ENCODE measurements around the gene SPIB. TPM values are rescaled to one million over a fixed set of nuclear protein-coding genes. Genes with fewer than 3 reads are reported as not detected.
A peak's percentile ranks its signal among the peaks of the same experiment; 100 is the strongest.

SPIB gene
- total RNA-seq, 4 donors from 2014 or later: 0.17 TPM; not detected in 3

DNA sequence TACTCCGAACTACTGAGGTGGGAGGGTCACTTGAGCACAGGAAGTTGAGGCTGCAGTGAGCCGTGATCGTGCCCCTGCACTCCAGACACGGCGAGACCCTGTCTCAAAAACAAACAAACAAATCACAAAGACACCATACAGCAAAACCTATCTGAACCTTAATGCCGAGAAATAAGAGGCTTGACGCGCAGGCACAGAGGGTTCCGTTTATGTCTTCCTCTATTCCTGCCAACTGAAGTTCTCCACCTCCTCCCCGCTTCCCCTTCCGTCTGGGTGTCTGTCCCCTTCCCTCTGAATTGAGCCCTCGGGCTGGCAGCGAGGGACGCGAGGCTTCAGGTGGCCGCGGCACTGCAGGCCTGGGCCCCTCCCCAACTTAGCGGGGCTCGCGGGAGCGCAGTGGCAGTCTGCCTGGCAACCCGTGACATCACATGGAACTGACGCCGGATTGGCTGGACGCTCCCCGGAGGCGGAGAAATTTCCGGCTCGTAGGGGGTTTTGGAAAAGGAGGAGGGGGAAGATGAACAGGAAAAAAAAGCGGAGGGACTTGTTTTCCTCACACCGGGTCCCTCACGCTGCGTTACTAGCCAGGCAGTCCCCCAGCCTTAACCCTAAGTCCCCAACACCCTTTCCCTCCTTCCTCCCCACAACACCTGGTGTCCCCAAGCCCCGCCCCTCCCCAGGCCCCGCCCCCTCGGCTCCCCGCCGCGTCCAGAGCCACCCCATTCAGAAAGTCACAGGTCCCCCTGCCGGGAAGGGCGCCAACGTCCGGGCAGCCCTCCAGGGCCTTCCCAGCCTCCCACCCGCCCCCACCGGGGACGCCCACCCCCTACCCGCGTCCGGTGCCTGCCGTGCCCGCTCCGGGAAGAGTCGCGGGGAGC is 12.8 kb downstream of the SPIB start:
- WGBS: 2% methylated on average over 42 of the region's 54 CpGs
- H3K27me3 ChIP-seq: peaks cover 0 to 76% (median 20%) of the 10 kb centered on the region in 4 donors
- TF ChIP-seq, protein P1, sequence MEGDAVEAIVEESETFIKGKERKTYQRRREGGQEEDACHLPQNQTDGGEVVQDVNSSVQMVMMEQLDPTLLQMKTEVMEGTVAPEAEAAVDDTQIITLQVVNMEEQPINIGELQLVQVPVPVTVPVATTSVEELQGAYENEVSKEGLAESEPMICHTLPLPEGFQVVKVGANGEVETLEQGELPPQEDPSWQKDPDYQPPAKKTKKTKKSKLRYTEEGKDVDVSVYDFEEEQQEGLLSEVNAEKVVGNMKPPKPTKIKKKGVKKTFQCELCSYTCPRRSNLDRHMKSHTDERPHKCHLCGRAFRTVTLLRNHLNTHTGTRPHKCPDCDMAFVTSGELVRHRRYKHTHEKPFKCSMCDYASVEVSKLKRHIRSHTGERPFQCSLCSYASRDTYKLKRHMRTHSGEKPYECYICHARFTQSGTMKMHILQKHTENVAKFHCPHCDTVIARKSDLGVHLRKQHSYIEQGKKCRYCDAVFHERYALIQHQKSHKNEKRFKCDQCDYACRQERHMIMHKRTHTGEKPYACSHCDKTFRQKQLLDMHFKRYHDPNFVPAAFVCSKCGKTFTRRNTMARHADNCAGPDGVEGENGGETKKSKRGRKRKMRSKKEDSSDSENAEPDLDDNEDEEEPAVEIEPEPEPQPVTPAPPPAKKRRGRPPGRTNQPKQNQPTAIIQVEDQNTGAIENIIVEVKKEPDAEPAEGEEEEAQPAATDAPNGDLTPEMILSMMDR (IDR thresholded peaks at IDR 0.05): no peak
- TF ChIP-seq POLR2AphosphoS5 (IDR thresholded peaks at IDR 0.05): peak; percentile 26 to 32
- TF ChIP-seq EP300 (IDR thresholded peaks at IDR 0.05): no peak
- TF ChIP-seq POLR2A (IDR thresholded peaks at IDR 0.05; ENCODE audit: low read depth): no peak
- no peaks in the 10 kb centered on the region for H3K9me3 ChIP-seq
- H3K4me1 ChIP-seq: peaks cover 18 to 34% (median 31%) of the 10 kb centered on the region in 4 donors
- intact Hi-C loops (cut with DNase I): no loop called here
- H3K36me3 ChIP-seq: no peaks in the 10 kb centered on the region
- DNase-seq (ENCODE audit: extremely low spot score): peak; percentile 96
- H3K4me3 ChIP-seq: peak overlapping the region; percentile 66 to 77 (median 68)
- peak overlapping the region; percentile 46 to 73 (median 64) for H3K27ac ChIP-seq (replicated peaks in 1 of 4)

- no peak for DNase-seq (ENCODE audit: extremely low spot score)
- peaks cover 0 to 77% (median 20%) of the 10 kb centered on the region in 4 donors for H3K27me3 ChIP-seq
- no peaks in the 10 kb centered on the region for H3K36me3 ChIP-seq
- intact Hi-C loops (cut with DNase I): no loop called here
- H3K9me3 ChIP-seq: no peaks in the 10 kb centered on the region
- H3K4me3 ChIP-seq: peak within 1 kb of the TSS; percentile 66 to 77 (median 68)
- H3K27ac ChIP-seq (replicated peaks in 1 of 4): peak within 1 kb of the TSS; percentile 46 to 73 (median 64)
- WGBS: 4% methylated on average over 31 of the region's 40 CpGs
- H3K4me1 ChIP-seq: peaks cover 18 to 34% (median 31%) of the 10 kb centered on the region in 4 donors
- TF ChIP-seq POLR2A (IDR thresholded peaks at IDR 0.05; ENCODE audit: low read depth) (no peak), POLR2AphosphoS5 (IDR thresholded peaks at IDR 0.05) (no peak), EP300 (IDR thresholded peaks at IDR 0.05) (no peak)
- TF ChIP-seq, protein P1 (IDR thresholded peaks at IDR 0.05): no peak
These were observed 13.7 kb downstream of the SPIB start, which contains the start of gene MYBPC2 for GRCh38 chr19:50432221-50433028. Gene MYBPC2 (plus strand): TSS chr19:50432892. CDS start chr19:50432954, 62 bp downstream.

DNA sequence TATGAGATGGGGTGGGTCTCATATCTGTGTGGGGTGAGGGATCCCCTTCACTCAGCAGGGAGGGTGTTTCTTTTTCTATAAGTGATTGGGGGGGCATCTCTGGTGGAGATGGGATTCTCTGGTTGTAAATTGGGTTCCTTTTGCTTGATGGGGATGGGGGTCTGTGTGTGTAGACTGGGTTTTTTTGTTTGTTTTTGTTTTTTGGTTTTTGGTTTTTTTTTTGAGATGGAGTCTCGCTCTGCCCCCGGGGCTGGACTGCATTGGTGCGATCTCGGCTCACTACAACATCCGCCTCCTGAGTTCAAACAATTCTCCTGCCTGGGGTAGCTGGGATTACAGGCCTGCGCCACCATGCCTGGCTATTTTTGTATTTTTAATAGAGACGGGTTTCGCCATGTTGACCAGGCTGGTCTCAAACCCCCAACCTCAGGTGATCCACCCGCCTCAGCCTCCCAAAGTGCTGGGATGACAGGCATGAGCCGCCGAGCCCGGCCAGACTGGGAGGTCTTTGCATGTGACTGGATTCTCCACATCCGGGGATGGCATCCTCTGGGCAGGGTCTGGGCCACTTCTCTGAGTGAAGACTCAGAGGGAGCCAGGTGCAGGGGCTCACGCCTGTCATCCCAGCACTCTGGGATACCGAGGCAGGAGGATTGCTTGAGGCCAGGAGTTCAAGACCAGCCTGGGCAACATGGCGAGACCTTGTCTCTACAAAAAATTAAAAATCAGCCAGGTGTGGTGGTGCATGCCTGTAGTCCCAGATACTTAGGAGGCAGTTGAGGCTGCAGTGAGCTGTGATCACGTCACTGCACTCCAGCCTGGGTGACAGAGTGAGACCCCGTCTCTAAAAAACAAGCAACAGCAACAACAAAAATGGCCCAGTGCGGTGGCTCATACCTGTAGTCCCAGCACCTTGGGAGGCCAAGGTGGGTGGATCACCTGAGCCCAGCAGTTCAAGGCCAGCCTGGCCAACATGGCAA is 14.8 kb downstream of the SPIB start:
- Histone ChIP-seq H3K9me3 (no peaks in the 10 kb centered on the region), H3K4me1 (peaks cover 12 to 25% (median 21%) of the 10 kb centered on the region in 4 donors), H3K36me3 (no peaks in the 10 kb centered on the region), H3K27ac (replicated peaks in 1 of 4) (no peak overlapping the region), H3K27me3 (peaks cover 0 to 70% (median 20%) of the 10 kb centered on the region in 4 donors), H3K4me3 (no peak overlapping the region)
- no peak for TF ChIP-seq POLR2A (IDR thresholded peaks at IDR 0.05; ENCODE audit: low read depth)
- no peak for TF ChIP-seq EP300 (IDR thresholded peaks at IDR 0.05)
- TF ChIP-seq POLR2AphosphoS5 (IDR thresholded peaks at IDR 0.05): no peak
- TF ChIP-seq, protein P1 (IDR thresholded peaks at IDR 0.05): no peak
- WGBS: 74% methylated on average over 11 of the region's 19 CpGs
- intact Hi-C loops (cut with DNase I): no loop called here
- DNase-seq (ENCODE audit: extremely low spot score): no peak

DNA sequence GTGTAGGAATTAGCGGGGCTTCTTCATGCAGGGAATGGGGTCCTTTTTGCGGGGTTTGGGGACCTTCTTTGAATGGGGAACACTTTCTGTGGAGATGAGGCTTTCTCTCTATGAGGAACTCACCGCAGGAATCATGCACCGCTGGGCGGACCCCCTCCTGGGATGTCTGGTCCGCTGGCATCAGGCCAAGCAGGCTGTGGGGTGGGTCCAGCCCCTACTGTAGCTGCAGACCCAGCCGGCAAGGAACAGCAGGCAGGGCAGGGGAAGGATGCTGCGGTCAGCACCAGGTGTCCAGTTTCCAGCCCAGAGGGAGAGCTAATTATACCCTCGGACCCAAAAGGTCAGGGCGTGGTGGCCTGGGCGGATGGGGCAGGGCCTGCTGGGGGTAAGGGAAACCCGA is 15.8 kb downstream of the SPIB start:
- intact Hi-C loops (cut with DNase I): no loop called here
- H3K4me1 ChIP-seq: peaks cover 12 to 24% (median 20%) of the 10 kb centered on the region in 4 donors
- H3K27ac ChIP-seq (replicated peaks in 1 of 4): no peak overlapping the region
- no peak overlapping the region for H3K4me3 ChIP-seq
- H3K27me3 ChIP-seq: peaks cover 0 to 64% (median 20%) of the 10 kb centered on the region in 4 donors
- TF ChIP-seq EP300 (IDR thresholded peaks at IDR 0.05): no peak
- no peak for TF ChIP-seq POLR2A (IDR thresholded peaks at IDR 0.05; ENCODE audit: low read depth)
- TF ChIP-seq POLR2AphosphoS5 (IDR thresholded peaks at IDR 0.05): no peak
- TF ChIP-seq, protein P1 (IDR thresholded peaks at IDR 0.05): no peak
- DNase-seq (ENCODE audit: extremely low spot score): no peak
- no peaks in the 10 kb centered on the region for H3K36me3 ChIP-seq
- 21% methylated on average over 12 of the region's 12 CpGs for WGBS
- H3K9me3 ChIP-seq: no peaks in the 10 kb centered on the region
